Peyer's patch (tissue), 4 donors: ENCODE measurements around the gene PRAC2.

Experiments
- POLR2A ChIP-seq, 2 donors: fragments of 450-650 bp; IDR thresholded peaks; one replicate each; pipeline ENCODE4 v1.5.1; 2017; ENCODE audit warnings: antibody characterized with exemption in 2 of 2, mild to moderate bottlenecking in 2 of 2, moderate library complexity in 2 of 2
- TF ChIP-seq, protein P1 (sequence below), 6 experiments: fragments of 450-650 bp in 4 of 6; fragments of 200-600 bp in 2 of 6; sonication (generic) in 1 of 6; IDR thresholded peaks; one replicate each; pipeline ENCODE4 v1.5.1; 2017 to 2019; ENCODE audit warnings: antibody characterized with exemption in 6 of 6, mild to moderate bottlenecking in 3 of 6, moderate library complexity in 1 of 6

DNA sequence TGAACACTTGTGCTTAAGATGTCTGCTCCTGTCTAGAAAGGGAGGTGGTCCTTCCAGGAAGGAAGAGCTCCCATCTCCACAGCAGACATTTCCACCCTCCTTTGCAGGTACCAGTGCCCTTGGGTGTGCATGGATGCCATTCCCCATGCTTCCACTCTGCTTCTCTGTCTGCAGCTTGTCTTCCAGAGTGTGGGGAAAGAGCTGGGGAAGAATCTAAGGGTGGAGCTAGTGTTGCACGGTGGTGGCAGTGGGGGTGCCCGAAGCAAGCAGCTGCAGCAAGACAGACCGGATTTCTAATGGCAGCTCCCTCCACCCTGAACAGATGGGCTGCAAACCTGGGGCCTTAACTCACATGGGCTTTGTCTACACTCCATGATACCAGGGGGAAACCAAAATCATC lies 28.2 kb downstream of the PRAC2 start:
- TF ChIP-seq, protein P1, sequence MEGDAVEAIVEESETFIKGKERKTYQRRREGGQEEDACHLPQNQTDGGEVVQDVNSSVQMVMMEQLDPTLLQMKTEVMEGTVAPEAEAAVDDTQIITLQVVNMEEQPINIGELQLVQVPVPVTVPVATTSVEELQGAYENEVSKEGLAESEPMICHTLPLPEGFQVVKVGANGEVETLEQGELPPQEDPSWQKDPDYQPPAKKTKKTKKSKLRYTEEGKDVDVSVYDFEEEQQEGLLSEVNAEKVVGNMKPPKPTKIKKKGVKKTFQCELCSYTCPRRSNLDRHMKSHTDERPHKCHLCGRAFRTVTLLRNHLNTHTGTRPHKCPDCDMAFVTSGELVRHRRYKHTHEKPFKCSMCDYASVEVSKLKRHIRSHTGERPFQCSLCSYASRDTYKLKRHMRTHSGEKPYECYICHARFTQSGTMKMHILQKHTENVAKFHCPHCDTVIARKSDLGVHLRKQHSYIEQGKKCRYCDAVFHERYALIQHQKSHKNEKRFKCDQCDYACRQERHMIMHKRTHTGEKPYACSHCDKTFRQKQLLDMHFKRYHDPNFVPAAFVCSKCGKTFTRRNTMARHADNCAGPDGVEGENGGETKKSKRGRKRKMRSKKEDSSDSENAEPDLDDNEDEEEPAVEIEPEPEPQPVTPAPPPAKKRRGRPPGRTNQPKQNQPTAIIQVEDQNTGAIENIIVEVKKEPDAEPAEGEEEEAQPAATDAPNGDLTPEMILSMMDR (IDR thresholded peaks at IDR 0.05) = no peak
- no peak for TF ChIP-seq POLR2A (IDR thresholded peaks at IDR 0.05)
